T-cell (primary cell): ENCODE data around the gene REPIN1. TPM values are rescaled to one million over a fixed set of nuclear protein-coding genes. Genes with fewer than 3 reads are reported as not detected.

Source experiments
- ATAC-seq, 4 experiments: fragments of 200-7000 bp in 3 of 4; fragments of 150-1000 bp in 1 of 4; cut with Tn5 transposase; replicated peaks in 1 of 4; 1 replicate in 3 of 4; 2 replicates in 1 of 4; pipeline ENCODE4 v1.10.0; 2021; ENCODE audit warnings: moderate library complexity in 3 of 4, mild to moderate bottlenecking in 2 of 4, moderate number of reproducible peaks in 1 of 4
- CTCF ChIA-PET, 2 donors: fragments of 300-600 bp; sonication (Branson Sonifier 250); formaldehyde crosslinking; loops; one replicate each; lab custom pipeline; 2022; ENCODE audit warnings: antibody characterized with exemption in 2 of 2; lab: Charles Lee
- POLR2A ChIA-PET, 2 donors: fragments of 300-600 bp; sonication (Branson Sonifier 250); formaldehyde crosslinking; loops; one replicate each; lab custom pipeline; 2022; ENCODE audit warnings: antibody characterized with exemption in 2 of 2; lab: Charles Lee
- DNase-seq, 35 experiments: peaks; one replicate each; pipeline versions ENCODE4 v3.0.0 to v3.0.0-alpha.2; 2013 to 2023
- H3K27ac ChIP-seq: one replicate; pipeline ENCODE4 v1.5.1; 2013; ENCODE audit warnings: low read length
- H3K27me3 ChIP-seq, 2 experiments: replicated peaks in 1 of 2; 1 replicate in 1 of 2; 2 replicates in 1 of 2; pipeline versions ENCODE4 v1.6.1 to v1.7.0; 2013; ENCODE audit warnings: low read length in 1 of 2, mixed read lengths in 1 of 2; ENCODE audit not compliant: control insufficient read depth in 2 of 2, insufficient read depth in 2 of 2; ENCODE audit errors: extremely low read depth in 1 of 2
- H3K36me3 ChIP-seq, 2 donors: 1 replicate in 1 of 2; 2 replicates in 1 of 2; pipeline versions ENCODE4 v1.6.1 to v1.7.0; 2013; ENCODE audit warnings: low read length in 1 of 2; ENCODE audit not compliant: control insufficient read depth in 2 of 2, insufficient read depth in 1 of 2; ENCODE audit errors: extremely low read depth in 1 of 2
- H3K4me1 ChIP-seq, 2 experiments: 1 replicate in 1 of 2; 2 replicates in 1 of 2; pipeline versions ENCODE4 v1.6.1 to v1.7.0; 2013; ENCODE audit warnings: low read length in 2 of 2, mixed read lengths in 1 of 2; ENCODE audit not compliant: insufficient read depth in 2 of 2, control insufficient read depth in 1 of 2; ENCODE audit errors: extremely low read depth in 1 of 2
- H3K4me3 ChIP-seq, 2 donors: 1 replicate in 1 of 2; 2 replicates in 1 of 2; pipeline versions ENCODE4 v1.5.1 to v1.7.0; 2013; ENCODE audit warnings: mild to moderate bottlenecking in 2 of 2, low read length in 1 of 2, moderate library complexity in 1 of 2; ENCODE audit not compliant: control insufficient read depth in 1 of 2; ENCODE audit errors: extremely low read depth in 1 of 2
- H3K9me3 ChIP-seq: 2 replicates; pipeline ENCODE4 v1.7.0; 2013
- H3K27ac Mint-ChIP-seq, 2 donors: one replicate each; pipeline ENCODE4 v1.8.0; 2020 to 2021; ENCODE audit warnings: mild to moderate bottlenecking in 2 of 2, mixed read lengths in 2 of 2
- H3K27me3 Mint-ChIP-seq, 2 donors: one replicate each; pipeline ENCODE4 v1.8.0; 2021 to 2022; ENCODE audit warnings: mixed read lengths in 2 of 2
- H3K36me3 Mint-ChIP-seq: one replicate; pipeline ENCODE4 v1.8.0; 2021; ENCODE audit warnings: mixed read lengths
- H3K4me1 Mint-ChIP-seq, 3 donors: one replicate each; pipeline ENCODE4 v1.8.0; 2020 to 2022; ENCODE audit warnings: mixed read lengths in 3 of 3, mild to moderate bottlenecking in 1 of 3
- H3K4me3 Mint-ChIP-seq, 3 donors: one replicate each; pipeline ENCODE4 v1.8.0; 2020 to 2022; ENCODE audit warnings: mild to moderate bottlenecking in 3 of 3, mixed read lengths in 3 of 3, moderate library complexity in 3 of 3
- H3K9me3 Mint-ChIP-seq, 3 donors: one replicate each; pipeline ENCODE4 v1.8.0; 2020 to 2022; ENCODE audit warnings: mixed read lengths in 3 of 3
- WGBS: methylation state at CpG from one replicate; pipeline ENCODE4 v1.1.5; 2013; ENCODE audit warnings: missing lambda C conversion rate; ENCODE audit not compliant: insufficient coverage; 5-methylcytosine and 5-hydroxymethylcytosine counted together
- total RNA-seq, 35 experiments: library from RNA in 6 of 35; stranded (reverse) in 6 of 35; fragments of 120-200 nt in 1 of 35; gene quantifications; one replicate each; pipeline versions ENCODE4 v1.2.1 to v1.2.4 and lab custom pipeline; 2013 to 2026

The REPIN1 gene
- total RNA-seq, 5 donors from 2014 or later (not counting 1 experiment from before 2014, with no cell fraction given) = 64.0 to 110 (median 101) TPM

- Histone ChIP-seq H3K4me3 (peak overlapping the region in 1 of 2 donors; percentile 54), H3K27ac (no peak overlapping the region), H3K4me1 (peaks cover 4 to 16% of the 10 kb centered on the region in 2 experiments), H3K36me3 (peaks cover 0 to 4% of the 10 kb centered on the region in 2 donors), H3K9me3 (no peaks in the 10 kb centered on the region), H3K27me3 (peaks cover 0 to 36% of the 10 kb centered on the region in 2 experiments)
- peaks cover 0 to 20% (median 7%) of the 10 kb centered on the region in 3 donors for H3K4me1 Mint-ChIP-seq
- 54% methylated on average over 28 of the region's 39 CpGs for WGBS
- H3K27me3 Mint-ChIP-seq = peaks cover 14 to 47% of the 10 kb centered on the region in 2 donors
- peaks cover 0 to 8% (median 5%) of the 10 kb centered on the region in 3 donors for H3K9me3 Mint-ChIP-seq
- peak overlapping the region in 1 of 3 donors; percentile 27 for H3K4me3 Mint-ChIP-seq
- DNase-seq (no peak), ATAC-seq (peak in 2 of 4 experiments; percentile 54 to 60)
- ChIA-PET CTCF (no interaction called here), POLR2A (interaction anchor here in 1 of 2 donors (0.6 kb wide), 1 partner anchor 132 kb away, joined by 3 read pairs; no protein-coding TSS in a partner anchor)
- H3K27ac Mint-ChIP-seq = no peak overlapping the region
- H3K36me3 Mint-ChIP-seq = peaks cover 18% of the 10 kb centered on the region
These were observed 28.4 kb upstream of the REPIN1 start for GRCh38 chr7:150340024-150340749.

GRCh38 chr7:150340875-150341262 lies 27.8 kb upstream of the REPIN1 start:
- no peak for DNase-seq
- Mint-ChIP-seq H3K9me3 (peaks cover 0 to 8% (median 5%) of the 10 kb centered on the region in 3 donors), H3K27ac (no peak overlapping the region), H3K27me3 (peaks cover 14 to 47% of the 10 kb centered on the region in 2 donors), H3K4me3 (peak overlapping the region in 1 of 3 donors; percentile 27), H3K4me1 (peaks cover 0 to 20% (median 7%) of the 10 kb centered on the region in 3 donors), H3K36me3 (peaks cover 18% of the 10 kb centered on the region)
- no peaks in the 10 kb centered on the region for H3K9me3 ChIP-seq
- WGBS = 50% methylated on average over 19 of the region's 29 CpGs
- peak overlapping the region in 1 of 2 donors; percentile 23 for H3K4me3 ChIP-seq
- ChIA-PET POLR2A (no interaction called here), CTCF (no interaction called here)
- H3K27ac ChIP-seq = no peak overlapping the region
- peaks cover 0 to 36% of the 10 kb centered on the region in 2 experiments for H3K27me3 ChIP-seq
- peaks cover 0 to 4% of the 10 kb centered on the region in 2 donors for H3K36me3 ChIP-seq
- no peak for ATAC-seq
- peaks cover 4 to 16% of the 10 kb centered on the region in 2 experiments for H3K4me1 ChIP-seq

GRCh38 chr7:150341263-150342120 lies 27.1 kb upstream of the REPIN1 start, which contains the start of gene RARRES2:
RARRES2 (minus strand) TSS chr7:150341629; CDS start chr7:150340609, 1,020 bp downstream.
- peak within 1 kb of the TSS in 1 of 2 donors; percentile 54 for H3K4me3 ChIP-seq
- DNase-seq (no peak), ATAC-seq (no peak)
- H3K27ac ChIP-seq = no peak within 1 kb of the TSS
- Mint-ChIP-seq H3K9me3 (peaks cover 0 to 8% (median 5%) of the 10 kb centered on the region in 3 donors), H3K27me3 (peaks cover 18 to 52% of the 10 kb centered on the region in 2 donors), H3K4me3 (peak within 1 kb of the TSS in 2 of 3 donors; percentile 24 to 49), H3K36me3 (peaks cover 12% of the 10 kb centered on the region), H3K4me1 (peaks cover 0 to 20% (median 7%) of the 10 kb centered on the region in 3 donors), H3K27ac (peak within 1 kb of the TSS in 1 of 2 donors; percentile 24)
- peaks cover 0 to 4% of the 10 kb centered on the region in 2 donors for H3K36me3 ChIP-seq
- WGBS = 59% methylated on average over 32 of the region's 49 CpGs
- H3K27me3 ChIP-seq = peaks cover 0 to 37% of the 10 kb centered on the region in 2 experiments
- H3K4me1 ChIP-seq = peaks cover 4 to 16% of the 10 kb centered on the region in 2 experiments
- ChIA-PET CTCF (interaction anchor here in 1 of 2 donors (0.5 kb wide), 1 partner anchor 14 kb away, joined by 6 read pairs; no protein-coding TSS in a partner anchor), POLR2A (no interaction called here)
- H3K9me3 ChIP-seq = no peaks in the 10 kb centered on the region

GRCh38 chr7:150342121-150342408 lies 26.6 kb upstream of the REPIN1 start:
- Mint-ChIP-seq H3K4me3 (peak overlapping the region in 1 of 3 donors; percentile 49), H3K27me3 (peaks cover 18 to 54% of the 10 kb centered on the region in 2 donors), H3K36me3 (peaks cover 11% of the 10 kb centered on the region), H3K4me1 (peaks cover 0 to 20% (median 7%) of the 10 kb centered on the region in 3 donors), H3K9me3 (peaks cover 0 to 8% (median 5%) of the 10 kb centered on the region in 3 donors), H3K27ac (peak overlapping the region in 1 of 2 donors; percentile 24)
- Histone ChIP-seq H3K9me3 (no peaks in the 10 kb centered on the region), H3K36me3 (peaks cover 0 to under 1% of the 10 kb centered on the region in 2 donors), H3K4me1 (peaks cover 4 to 16% of the 10 kb centered on the region in 2 experiments), H3K27me3 (peaks cover 0 to 41% of the 10 kb centered on the region in 2 experiments), H3K27ac (no peak overlapping the region), H3K4me3 (no peak overlapping the region)
- ChIA-PET POLR2A (no interaction called here), CTCF (interaction anchor here (0.6 kb wide), 2 partner anchors 13 to 567 kb away, joined by 3 to 7 read pairs; no protein-coding TSS in a partner anchor)
- WGBS = 94% methylated on average over 8 of the region's 9 CpGs
- ATAC-seq = no peak
- no peak for DNase-seq

- no peak overlapping the region for H3K4me3 ChIP-seq
- DNase-seq = no peak
- Mint-ChIP-seq H3K27me3 (peaks cover 18 to 53% of the 10 kb centered on the region in 2 donors), H3K4me1 (peaks cover 0 to 20% (median 7%) of the 10 kb centered on the region in 3 donors), H3K27ac (no peak overlapping the region), H3K36me3 (peaks cover 4% of the 10 kb centered on the region), H3K9me3 (peaks cover 0 to 8% (median 5%) of the 10 kb centered on the region in 3 donors), H3K4me3 (no peak overlapping the region)
- H3K9me3 ChIP-seq = no peaks in the 10 kb centered on the region
- POLR2A ChIA-PET = no interaction called here
- ATAC-seq = no peak
- CTCF ChIA-PET = no interaction called here
- WGBS = no CpG with 5 or more reads among the region's 2 CpGs
- peaks cover 4 to 16% of the 10 kb centered on the region in 2 experiments for H3K4me1 ChIP-seq
- peaks cover 0 to 41% of the 10 kb centered on the region in 2 experiments for H3K27me3 ChIP-seq
- no peaks in the 10 kb centered on the region for H3K36me3 ChIP-seq
- H3K27ac ChIP-seq = no peak overlapping the region
These were observed 25.4 kb upstream of the REPIN1 start for GRCh38 chr7:150343225-150343624.

- ATAC-seq (no peak), DNase-seq (no peak)
- no peak overlapping the region for H3K4me3 ChIP-seq
- Mint-ChIP-seq H3K27ac (no peak overlapping the region), H3K27me3 (peaks cover 18 to 49% of the 10 kb centered on the region in 2 donors), H3K36me3 (peaks cover 4% of the 10 kb centered on the region), H3K4me3 (no peak overlapping the region), H3K9me3 (peaks cover 0 to 8% (median 5%) of the 10 kb centered on the region in 3 donors), H3K4me1 (peaks cover 0 to 20% (median 6%) of the 10 kb centered on the region in 3 donors)
- ChIA-PET CTCF (no interaction called here), POLR2A (no interaction called here)
- peaks cover 4 to 16% of the 10 kb centered on the region in 2 experiments for H3K4me1 ChIP-seq
- H3K27me3 ChIP-seq = peaks cover 0 to 38% of the 10 kb centered on the region in 2 experiments
- H3K36me3 ChIP-seq = no peaks in the 10 kb centered on the region
- H3K9me3 ChIP-seq = no peaks in the 10 kb centered on the region
- H3K27ac ChIP-seq = no peak overlapping the region
These were observed 24.3 kb upstream of the REPIN1 start for GRCh38 chr7:150344299-150344698.
